Measurements from ENCODE around the gene BABAM2.
A peak's percentile ranks its signal among the peaks of the same experiment; 100 is the strongest.
"Not testable (repeated sequence)": the region's sequence is repeated elsewhere in the genome, so short reads cannot be mapped to it uniquely, and the experiment has no call there.

BABAM2 gene

DNA sequence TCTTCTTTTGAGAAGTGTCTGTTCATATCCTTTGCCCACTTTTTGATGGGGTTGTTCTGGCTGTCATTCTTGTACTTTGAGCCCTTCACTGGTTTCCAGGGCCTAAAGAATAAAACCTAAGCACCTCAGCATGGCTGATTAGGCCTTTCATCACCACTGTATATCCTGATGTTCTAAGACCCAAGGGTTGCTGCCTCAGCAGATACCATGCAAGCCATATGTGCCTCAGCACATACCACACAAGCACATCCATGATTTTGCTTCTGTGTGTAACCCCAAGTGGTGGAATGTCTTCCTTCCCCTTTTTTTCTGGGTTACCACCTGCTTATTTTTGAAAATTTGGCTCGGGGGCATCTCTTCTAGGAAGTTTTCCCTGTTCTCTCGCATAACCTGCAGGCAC lies 11.7 kb upstream of the BABAM2 start:
- DNase-seq (ENCODE audit: low read depth) = no peak

DNA sequence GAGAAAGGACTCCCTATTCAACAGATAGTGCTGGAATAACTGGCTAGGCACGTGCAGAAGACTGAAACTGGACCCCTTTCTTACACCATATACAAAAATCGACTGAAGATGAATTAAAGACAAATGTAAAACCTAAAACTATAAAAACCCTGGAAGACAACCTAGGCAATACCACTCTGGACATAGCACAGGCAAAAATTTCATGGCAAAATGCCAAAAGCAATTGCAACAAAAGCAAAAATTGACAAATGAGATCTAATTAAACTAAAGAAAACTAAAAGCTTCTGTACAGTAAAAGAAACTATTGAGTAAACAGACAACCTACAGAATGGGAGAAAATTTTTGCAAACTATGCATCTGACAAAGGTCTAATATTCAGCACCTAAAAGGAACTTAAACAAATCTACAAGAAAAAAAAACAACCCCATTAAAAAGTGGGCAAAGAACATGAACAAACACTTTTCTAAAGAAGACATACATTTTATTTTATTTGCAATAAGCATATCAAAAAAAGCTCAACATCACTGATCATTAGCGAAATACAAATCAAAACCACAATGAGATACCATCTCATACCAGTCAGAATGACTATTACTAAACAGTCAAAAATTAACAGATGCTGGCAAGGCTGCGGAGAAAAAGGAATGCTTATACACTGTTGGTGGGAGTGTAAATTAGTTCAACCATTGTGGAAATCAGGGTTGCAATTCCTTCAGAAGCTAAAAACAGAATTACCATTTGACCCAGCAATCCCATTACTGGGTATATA lies 8.5 kb upstream of the BABAM2 start:
- DNase-seq (ENCODE audit: low read depth) = not testable (repeated sequence)

DNA sequence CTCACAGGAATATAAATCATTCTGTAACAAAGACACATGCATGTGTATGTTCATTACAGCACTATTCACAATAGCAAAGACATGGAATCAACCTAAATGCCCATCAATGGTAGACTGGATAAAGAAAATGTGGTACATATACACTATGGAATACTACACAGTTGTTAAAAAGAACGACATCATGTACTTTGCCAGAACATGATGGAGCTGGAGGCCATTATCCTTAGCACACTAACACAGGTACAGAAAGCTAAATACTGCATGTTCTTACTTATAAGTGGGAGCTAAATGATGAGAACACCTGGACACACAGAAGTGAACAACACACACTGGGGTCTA lies 8.0 kb upstream of the BABAM2 start:
- not testable (repeated sequence) for DNase-seq (ENCODE audit: low read depth)

DNA sequence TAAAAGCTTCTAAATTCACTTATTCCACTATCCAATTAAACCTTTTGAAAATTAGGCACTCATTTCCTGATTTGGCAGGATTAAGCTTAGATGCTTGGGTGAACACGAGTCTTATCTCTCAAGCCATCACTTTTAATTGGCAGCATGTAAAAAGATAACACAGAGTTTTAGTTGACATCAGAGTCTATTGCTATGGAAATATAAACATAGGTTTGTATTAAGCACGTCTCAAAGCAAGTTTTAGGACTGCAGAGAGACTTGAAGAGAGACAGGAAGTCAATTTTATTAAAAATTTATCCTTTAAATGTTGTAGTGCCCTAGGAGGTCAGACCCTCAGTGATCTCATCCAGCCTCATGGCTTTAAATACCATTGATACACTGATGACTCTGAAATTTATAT lies 5.9 kb upstream of the BABAM2 start:
- DNase-seq (ENCODE audit: low read depth) = no peak

DNA sequence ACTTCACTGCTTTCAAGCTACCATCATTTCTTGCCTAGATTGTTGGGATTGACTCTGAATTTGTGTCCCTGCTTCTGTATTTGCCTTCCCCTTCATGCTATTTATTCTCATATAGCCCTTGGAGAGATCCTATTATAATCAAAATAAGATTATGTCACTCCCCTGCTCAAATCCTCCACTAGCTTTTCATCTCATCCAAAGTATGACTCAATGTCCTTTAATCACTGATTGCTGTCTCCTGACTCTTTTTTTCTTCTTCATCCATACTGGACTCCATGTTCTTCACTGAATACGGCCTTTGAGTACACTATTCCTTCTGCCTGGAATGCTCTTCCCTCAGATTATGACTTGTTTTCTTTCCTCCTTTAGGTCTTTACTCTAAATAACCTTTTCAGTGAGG lies 5.3 kb upstream of the BABAM2 start:
- DNase-seq (ENCODE audit: low read depth) = no peak

DNA sequence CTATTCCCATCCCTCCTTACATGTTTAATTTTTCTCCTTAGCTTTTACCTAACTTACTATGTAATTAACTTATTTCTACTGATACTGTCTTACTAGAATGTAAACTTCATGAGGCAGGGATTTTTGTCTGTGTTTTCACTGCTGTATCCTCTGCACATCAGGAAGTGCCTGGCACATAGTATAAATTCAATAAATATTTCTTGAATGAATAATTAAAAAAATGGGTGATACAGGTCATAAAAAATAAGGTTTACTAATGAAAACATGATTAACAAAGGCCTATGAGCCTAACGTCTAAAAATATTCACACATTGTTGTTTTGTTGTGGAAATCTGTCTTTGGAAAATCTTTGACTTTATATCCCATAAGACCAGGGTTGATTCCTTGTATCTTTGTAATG lies 4.9 kb upstream of the BABAM2 start:
- no peak for DNase-seq (ENCODE audit: low read depth)

DNA sequence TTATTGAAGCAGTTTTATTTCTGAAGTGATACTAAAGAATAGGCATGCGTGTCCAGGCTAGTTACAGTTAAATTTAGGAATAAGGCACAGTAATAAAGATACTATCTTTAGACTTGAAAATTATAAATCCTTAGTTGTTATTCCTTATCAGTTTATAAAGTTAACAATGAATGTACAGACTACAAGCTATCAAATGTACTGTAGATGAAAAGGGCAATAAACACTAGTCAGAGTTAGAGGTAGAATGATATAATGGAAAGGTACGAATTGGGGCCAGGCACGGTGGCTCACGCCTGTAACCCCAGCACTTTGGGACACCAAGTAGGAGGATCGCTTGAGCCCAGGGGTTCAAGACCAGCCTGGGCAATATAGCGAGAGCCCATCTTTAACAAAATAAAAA lies 4.2 kb upstream of the BABAM2 start:
- no peak for DNase-seq (ENCODE audit: low read depth)

DNA sequence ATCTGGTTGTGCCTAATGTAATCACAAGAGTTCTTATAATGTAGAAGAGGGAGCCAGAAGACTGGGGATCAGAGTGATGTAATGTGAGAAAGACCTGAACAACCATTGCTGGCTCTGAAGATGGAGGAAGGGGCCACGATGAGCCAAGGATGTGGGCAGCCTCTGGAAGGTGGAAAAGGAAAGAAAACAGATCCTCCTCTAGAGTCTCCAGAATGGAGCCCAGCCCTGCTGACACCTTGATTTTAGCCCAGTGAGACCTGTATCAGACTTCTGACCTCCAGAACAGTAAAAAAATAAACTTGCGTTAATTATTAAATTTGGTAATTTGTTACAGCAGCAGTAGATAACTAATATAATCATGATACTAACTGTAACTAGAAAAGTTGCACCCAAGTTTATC lies 3.4 kb upstream of the BABAM2 start:
- DNase-seq (ENCODE audit: low read depth) = no peak

DNA sequence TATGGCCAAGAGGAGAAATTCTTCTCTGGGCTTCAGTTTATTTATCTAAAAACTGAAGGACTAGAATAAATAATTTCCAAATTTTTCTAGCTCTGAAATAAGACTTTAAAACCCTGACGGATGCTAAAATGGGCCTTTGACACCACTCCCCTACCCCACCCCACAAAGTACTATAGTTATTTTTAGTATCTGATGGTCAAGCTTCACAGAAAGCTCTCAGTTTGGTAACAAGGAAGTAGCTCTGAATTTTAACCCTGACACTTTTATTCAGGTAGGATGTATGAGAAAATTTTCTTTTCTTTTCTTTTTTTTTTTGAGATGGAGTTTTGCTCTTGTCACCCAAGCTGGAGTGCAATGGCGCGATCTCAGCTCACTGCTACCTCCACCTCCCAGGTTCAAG lies 2.7 kb upstream of the BABAM2 start:
- DNase-seq (ENCODE audit: low read depth) = no peak

DNA sequence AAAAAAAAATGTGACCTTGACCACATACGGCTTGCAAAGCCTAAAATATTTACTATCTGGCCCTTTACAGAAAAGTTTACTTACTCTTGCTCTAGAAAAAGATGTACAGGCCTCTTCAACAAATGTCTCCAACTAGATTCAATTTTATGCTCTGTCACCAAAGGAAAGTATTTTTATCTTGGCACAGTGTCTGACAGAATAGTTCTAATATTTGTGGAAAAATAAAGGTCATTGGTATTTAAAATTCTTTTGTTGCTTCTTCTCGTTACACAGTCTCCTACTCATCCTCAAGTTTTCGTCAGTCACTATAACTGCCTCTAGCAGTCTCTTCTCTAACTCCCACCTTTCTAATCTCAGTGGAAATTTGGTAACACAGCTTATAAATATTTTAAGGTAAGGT lies 1.7 kb upstream of the BABAM2 start:
- DNase-seq (ENCODE audit: low read depth) = no peak

DNA sequence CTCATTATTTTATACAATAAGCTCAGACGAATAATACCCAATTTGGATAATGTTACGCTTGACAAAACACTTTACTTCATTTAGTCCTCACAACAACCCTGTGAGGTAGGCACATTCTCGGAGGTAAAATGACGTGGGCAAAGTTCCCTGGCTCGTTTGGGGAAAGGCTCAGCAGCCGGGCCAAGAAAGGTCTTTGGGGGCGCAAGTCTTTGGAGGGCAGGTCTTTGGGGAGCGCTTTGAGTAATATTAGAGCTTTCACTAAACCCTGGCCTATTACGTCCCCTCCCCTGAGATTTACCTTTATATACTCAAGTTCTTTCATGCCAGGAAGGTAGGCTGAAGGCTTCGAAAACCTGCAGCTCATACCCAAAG lies 769 bp upstream of the BABAM2 start:
- no peak for DNase-seq (ENCODE audit: low read depth)

DNA sequence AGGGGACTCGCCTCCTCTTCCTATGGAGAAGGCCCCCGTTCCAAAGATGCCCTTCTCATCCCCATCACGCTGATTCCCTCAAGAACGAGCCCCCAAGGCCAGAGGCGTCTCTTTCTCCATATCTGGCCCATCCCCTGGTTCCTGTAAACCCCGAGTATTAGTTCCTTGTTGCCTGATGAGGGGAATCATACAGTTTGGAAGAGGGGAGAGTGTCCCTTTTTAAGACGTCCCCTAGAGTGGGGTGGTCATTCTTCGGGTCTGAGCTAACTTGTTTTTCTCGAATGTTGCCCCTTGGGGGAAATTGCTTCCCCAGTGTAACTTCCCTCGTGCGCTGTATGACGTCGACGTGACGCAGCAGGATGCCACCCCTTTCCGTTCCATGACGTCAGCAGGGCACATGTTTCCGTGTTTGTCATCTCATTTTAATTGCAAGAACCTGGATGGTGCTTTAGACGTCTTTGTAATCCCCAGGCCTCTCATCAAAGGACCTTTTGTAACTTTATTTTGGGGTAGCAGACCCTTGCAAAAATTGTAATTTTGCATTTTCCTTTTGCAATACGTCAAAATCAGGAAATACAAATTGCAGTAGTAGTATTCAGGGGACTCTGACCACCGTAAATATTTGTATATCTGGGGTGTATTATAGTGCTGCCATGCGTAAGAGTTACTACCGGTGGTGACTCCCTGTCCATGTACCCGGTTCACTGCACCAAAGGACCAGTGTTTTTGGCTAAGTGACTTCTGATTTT lies 569 bp downstream of the BABAM2 start:
- DNase-seq (ENCODE audit: low read depth) = peak; percentile 71

DNA sequence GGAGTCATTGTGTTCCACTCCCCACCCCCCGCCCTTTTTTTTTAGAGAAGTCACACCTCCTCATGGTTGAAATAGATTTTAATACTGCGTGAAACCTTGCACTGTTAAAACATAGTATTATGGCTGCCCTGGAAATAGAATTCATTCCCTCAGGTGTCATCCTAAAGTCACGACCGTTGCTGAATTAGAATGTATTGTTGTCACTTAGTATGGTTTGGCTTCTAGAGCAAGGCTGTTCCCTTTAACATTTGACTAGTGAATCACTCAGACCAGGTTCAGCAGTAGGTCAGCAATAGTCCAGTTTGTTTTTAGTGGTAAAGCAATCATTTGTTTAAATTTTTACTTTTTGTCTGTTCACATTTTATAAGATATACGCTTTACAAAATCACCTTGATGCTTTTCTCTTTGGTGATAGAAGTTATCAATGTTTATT lies 1.2 kb downstream of the BABAM2 start:
- DNase-seq (ENCODE audit: low read depth) = no peak

DNA sequence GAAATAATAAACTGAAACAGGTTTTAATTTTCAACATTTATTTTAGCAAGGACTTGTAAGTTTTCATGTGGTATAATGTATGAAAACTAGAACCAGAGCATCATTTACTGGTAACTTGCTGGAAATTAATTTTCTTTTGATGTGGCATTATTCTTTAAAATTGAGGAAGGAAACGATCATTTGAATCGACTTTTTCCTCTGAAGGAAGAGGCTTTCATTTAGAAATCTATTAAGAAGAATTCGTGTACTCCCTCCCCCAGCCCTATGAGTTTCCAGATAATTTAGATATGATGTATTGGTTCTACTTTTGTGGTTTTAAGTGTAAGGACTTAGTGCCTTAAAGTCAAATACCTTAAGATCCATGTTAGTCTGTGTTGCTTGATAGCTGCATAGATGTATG lies 2.5 kb downstream of the BABAM2 start:
- no peak for DNase-seq (ENCODE audit: low read depth)

DNA sequence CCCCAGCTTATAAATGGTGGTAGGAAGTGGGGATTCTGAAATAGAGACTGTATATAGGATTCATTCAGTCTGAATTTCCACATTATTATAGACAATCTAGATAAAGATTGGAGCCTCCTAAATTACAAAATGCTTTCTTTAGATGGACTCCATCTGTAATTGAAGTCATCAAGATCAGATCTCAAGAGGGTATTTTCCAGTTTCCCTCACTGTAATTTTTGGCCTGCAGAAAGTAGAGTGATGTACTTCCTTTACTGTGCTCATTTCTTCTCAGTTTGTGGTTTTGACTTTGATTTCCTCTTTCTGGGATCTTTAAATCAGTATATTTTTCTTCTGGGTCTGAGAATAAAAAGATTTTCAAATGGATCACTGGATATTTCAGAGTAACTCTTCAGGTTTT lies 7.2 kb downstream of the BABAM2 start:
- DNase-seq (ENCODE audit: low read depth) = no peak

DNA sequence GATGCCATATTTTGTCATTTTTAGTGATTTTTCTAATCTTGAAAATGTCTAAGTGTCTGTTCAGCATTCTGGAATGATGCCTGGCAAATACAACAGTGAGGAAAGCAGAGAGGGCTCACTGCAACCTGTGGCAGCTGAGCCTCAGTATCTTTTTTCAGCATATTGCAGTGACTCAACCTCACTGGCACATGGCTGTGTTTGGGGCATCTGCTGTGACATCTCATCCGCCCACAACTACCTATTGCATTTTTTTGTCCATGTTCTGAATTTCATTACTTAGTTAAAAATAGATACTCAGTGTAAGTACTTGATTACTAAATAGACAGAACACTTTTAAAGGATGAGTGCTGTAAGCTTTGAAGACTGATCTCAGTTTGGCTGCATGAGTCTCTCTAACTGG lies 10.7 kb downstream of the BABAM2 start:
- no peak for DNase-seq (ENCODE audit: low read depth)

DNA sequence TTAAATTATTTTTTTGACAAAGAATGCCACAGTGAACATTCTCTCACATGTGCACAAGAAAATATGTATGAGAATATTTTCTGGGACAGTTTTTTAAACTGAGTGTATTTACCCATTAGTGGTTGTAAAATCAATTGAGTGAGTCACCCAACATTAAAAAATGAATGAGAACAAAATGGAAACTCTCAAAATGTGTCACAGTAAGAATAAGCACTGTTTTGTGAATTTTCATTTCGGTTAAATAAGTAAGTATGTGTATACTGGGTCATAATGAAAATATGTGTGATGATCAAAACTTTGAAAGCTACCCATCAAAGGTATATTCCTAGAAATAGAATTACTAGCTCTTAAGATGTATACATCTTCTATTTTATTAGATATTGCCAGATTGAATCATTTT lies 11.6 kb downstream of the BABAM2 start:
- DNase-seq (ENCODE audit: low read depth) = no peak

DNA sequence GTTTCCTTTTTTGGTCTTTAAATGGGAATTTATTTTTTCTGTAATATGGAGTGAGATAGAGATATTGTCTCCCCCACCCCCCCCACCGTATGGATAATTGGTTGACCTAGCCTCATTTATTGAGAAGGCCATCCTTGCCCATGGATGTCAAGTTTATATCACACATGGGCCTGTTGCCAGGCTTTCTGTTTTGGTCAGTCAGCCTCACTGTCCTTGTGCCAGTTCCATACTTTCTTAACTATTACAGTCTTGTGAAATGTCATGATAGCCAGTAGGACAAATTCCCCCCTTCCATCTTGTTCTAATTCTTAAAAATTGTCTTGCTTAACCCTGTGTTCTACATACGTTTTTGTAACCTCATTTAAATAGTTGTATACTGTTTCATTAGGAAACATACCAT lies 12.5 kb downstream of the BABAM2 start:
- DNase-seq (ENCODE audit: low read depth) = no peak

DNA sequence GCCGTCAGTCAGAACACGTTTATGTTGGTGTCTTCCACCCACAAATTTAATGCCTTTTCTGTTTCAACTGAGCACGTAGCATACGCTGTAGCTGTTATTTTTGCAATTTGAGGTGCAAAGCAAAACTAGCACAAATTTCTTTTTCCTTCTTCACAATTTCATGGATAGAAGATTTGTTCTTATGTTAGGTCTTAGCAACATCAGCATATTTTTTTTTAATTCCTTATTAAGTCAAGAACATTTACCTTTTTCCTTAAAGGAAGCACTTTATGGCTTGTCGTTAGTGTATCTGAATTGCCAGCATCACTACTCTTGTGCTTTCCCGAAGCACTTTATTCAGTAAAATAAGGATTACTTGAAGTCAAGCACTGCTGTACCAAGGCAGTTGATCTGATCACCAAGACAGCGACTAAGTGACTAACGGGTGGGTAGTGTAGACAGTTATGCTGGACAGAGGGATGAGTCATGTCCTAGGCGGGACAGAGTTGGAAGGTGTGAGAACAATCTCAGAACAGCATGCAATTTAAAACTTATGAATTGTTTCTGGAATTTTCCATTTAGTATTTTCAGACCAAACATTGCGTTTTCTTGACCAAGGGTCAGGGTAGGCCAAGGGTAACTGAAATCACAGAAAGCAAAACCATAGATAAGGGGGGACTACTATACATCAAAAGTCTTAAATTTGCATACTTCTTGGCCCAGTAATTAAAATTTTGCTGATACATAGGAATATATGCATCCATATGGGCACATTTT lies 13.3 kb downstream of the BABAM2 start:
- DNase-seq (ENCODE audit: low read depth) = no peak

DNA sequence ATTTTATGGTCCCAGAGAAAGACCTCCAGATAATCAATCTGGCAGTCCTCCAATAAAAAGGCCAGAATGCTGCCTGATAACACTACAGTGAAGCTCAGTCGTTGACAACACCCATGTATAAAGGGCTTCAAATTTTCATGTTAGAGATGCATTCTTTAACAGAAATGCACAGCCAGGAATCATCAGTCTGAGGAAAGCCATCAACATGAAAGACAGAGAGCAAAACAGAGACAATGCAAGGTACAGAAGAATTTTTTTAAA lies 13.8 kb downstream of the BABAM2 start:
- DNase-seq (ENCODE audit: low read depth) = no peak

DNA sequence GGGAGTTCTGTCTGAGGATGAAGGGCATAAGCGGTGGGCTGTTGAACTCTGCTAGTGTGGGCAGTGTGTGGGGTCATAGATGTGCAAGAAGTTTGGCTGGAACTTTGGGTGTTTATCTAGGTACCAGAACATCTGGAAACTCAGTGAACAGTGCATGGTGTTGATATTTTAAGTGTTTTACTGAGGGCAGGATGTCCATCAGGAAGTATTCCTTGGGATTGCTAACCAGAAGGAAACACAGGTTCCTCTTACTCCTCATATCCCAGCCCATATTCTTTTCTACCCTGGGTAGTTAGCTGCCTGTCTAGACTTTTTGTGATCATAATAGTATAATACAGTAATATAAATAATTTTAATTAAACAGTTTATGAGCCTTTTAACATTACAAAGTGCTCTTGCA lies 15.5 kb downstream of the BABAM2 start:
- DNase-seq (ENCODE audit: low read depth) = no peak

DNA sequence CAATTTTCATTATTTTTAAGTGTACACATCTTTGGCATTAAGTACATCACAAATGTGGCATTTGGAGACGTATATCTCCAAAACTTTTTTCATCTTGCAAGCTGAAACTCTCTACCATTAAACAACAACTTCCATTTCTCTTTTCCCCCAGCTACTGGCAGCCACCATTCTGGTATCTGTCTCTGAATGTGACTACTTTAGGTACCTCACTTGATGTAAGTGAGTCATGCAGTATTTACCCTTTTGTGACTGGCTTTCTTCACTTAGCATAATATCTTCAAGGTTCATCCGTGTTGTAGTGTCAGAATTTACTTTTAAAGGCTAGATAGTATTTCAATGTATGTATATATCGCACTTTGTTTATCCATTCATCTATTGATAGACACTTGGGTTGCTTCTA lies 17.0 kb downstream of the BABAM2 start:
- no peak for DNase-seq (ENCODE audit: low read depth)

DNA sequence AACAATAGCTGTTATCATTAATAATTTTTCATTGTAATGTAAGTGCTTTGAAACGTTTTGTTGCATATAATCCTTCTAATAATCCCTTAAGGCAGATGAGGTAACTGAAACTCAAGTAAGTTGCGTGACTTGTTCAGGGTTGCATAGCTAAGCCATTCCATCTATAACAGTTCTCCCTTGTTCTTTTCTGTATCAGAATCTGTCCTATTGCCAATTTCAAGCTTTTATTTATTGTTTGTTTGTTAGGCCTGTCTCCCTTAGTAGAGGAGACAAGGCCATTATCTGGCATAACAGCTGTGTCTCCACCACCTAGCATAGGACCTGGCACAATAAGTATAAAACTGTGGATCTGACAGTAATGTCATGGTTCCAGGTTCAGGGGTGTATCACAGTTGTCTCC lies 19.4 kb downstream of the BABAM2 start:
- DNase-seq (ENCODE audit: low read depth) = no peak

Measured in activated T-helper 1 cell treated with Interleukin-2 at 50 U/mL for 16 hours (primary cell).